ENCODE results near the gene LCTL. TPM values are rescaled to one million over a fixed set of nuclear protein-coding genes. Genes with fewer than 3 reads are reported as not detected.
"Not testable (repeated sequence)": the region's sequence is repeated elsewhere in the genome, so short reads cannot be mapped to it uniquely, and the experiment has no call there.

Gene LCTL
- total RNA-seq, 5 donors from 2014 or later (not counting 1 experiment from before 2014, with no cell fraction given): not detected

DNA sequence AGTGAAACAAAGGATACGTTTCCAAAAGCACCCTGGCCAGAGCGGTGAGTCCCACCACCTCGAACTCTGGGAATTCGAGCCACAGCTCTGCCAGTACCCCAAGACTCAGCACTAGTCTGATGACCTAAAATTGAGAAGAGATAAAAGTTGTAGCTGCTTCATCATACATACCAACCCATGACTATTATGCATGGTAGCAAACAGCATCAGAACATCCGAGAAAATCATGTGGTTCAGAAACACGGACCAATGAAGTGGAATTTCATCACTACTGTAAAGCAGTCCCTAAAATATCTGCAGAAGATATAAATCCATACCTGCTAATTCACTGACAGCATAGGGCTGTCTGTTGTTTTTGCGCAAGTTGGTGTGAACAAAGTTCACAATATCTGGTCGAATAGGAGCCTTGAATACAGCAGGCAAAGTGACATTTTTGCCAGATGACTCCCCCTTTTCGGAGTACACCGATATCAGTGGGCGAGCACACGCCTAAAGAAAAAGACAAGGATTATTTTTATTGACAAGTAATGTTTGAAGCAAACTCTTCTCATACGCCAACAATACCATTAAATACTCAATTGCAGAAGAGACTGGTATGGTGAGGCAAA, 62.7 kb downstream of the LCTL start:
- H3K27ac Mint-ChIP-seq: peak overlapping the region; percentile 98
- Histone ChIP-seq H3K4me3 (ENCODE audit: control insufficient read depth in 1 of 2, extremely low read depth in 1 of 2, low read length in 1 of 2) (peak overlapping the region; percentile 88 to 99), H3K27ac (ENCODE audit: low read length) (peak overlapping the region; percentile 86), H3K36me3 (ENCODE audit: control insufficient read depth in 2 of 2, extremely low read depth in 1 of 2, insufficient read depth in 1 of 2, low read length in 1 of 2) (peaks cover 0 to 51% of the 10 kb centered on the region in 2 donors), H3K4me1 (ENCODE audit: control insufficient read depth in 1 of 2, extremely low read depth in 1 of 2, insufficient read depth in 2 of 2, low read length in 2 of 2) (peaks cover 25 to 27% of the 10 kb centered on the region in 2 experiments)
- CTCF ChIA-PET; ATAC-seq (replicated peaks in 1 of 4); H3K9me3 Mint-ChIP-seq; DNase-seq; H3K9me3 ChIP-seq; H3K27me3 Mint-ChIP-seq; H3K27me3 ChIP-seq (replicated peaks in 1 of 2; ENCODE audit: control insufficient read depth in 2 of 2, extremely low read depth in 1 of 2, insufficient read depth in 2 of 2, low read length in 1 of 2): not testable (repeated sequence)
- peaks cover 35% of the 10 kb centered on the region for H3K36me3 Mint-ChIP-seq
- POLR2A ChIA-PET: interaction anchor here in 1 of 2 donors (0.6 to 1.2 kb wide), 3 partner anchors 31 to 149 kb away, joined by 3 to 16 read pairs (median 12); no protein-coding TSS in a partner anchor
- peak overlapping the region; percentile 91 to 100 (median 99) for H3K4me3 Mint-ChIP-seq
- 20% methylated on average over 1 of the region's 13 CpGs for WGBS (ENCODE audit: insufficient coverage)
- peaks cover 59 to 61% (median 59%) of the 10 kb centered on the region in 3 donors for H3K4me1 Mint-ChIP-seq

GRCh38 chr15:66502491-66502890, 63.3 kb downstream of the LCTL start:
- peaks cover 27 to 33% of the 10 kb centered on the region in 2 experiments for H3K4me1 ChIP-seq (ENCODE audit: control insufficient read depth in 1 of 2, extremely low read depth in 1 of 2, insufficient read depth in 2 of 2, low read length in 2 of 2)

DNA sequence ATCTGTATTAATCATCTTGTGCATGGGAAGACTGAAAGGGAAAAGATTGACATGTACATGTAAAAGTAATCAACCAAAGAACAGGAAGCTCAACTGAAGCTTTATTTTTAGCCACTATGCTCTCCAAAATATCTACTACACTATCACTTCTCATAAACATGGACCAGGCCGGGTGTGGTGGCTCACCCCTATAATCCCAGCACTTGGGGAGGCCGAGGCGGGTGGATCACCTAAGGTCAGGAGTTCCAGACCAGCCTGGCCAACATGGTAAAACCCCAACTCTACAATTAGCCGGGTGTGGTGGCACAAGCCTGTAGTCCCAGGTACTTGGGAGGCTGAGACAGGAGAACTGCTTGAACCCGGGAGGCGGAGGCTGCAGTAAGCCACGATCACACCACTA, 65.5 kb downstream of the LCTL start:
- H3K27me3 Mint-ChIP-seq; H3K27me3 ChIP-seq (replicated peaks in 1 of 2; ENCODE audit: control insufficient read depth in 2 of 2, extremely low read depth in 1 of 2, insufficient read depth in 2 of 2, low read length in 1 of 2); H3K4me3 Mint-ChIP-seq; H3K27ac ChIP-seq (ENCODE audit: low read length); DNase-seq; ATAC-seq (replicated peaks in 1 of 4); H3K9me3 Mint-ChIP-seq; POLR2A ChIA-PET; H3K9me3 ChIP-seq; H3K4me3 ChIP-seq (ENCODE audit: control insufficient read depth in 1 of 2, extremely low read depth in 1 of 2, low read length in 1 of 2): not testable (repeated sequence)
- Mint-ChIP-seq H3K27ac (peak overlapping the region; percentile 28 to 31), H3K36me3 (peaks cover 44% of the 10 kb centered on the region), H3K4me1 (peaks cover 68 to 74% (median 73%) of the 10 kb centered on the region in 3 donors)
- Histone ChIP-seq H3K4me1 (ENCODE audit: control insufficient read depth in 1 of 2, extremely low read depth in 1 of 2, insufficient read depth in 2 of 2, low read length in 2 of 2) (peaks cover 26 to 45% of the 10 kb centered on the region in 2 experiments), H3K36me3 (ENCODE audit: control insufficient read depth in 2 of 2, extremely low read depth in 1 of 2, insufficient read depth in 1 of 2, low read length in 1 of 2) (peaks cover 0 to 58% of the 10 kb centered on the region in 2 donors)
- WGBS (ENCODE audit: insufficient coverage): 87% methylated on average over 3 of the region's 7 CpGs
- CTCF ChIA-PET: interaction anchor here in 1 of 2 donors (1.8 to 3.6 kb wide), 2 partner anchors 29 to 99 kb away, joined by 6 to 40 read pairs; no protein-coding TSS in a partner anchor

More at GRCh38 chr15:66502491-66502890, 63.3 kb downstream of the LCTL start:
- DNase-seq (no peak), ATAC-seq (replicated peaks in 1 of 4) (no peak)
- 50% methylated on average over 8 of the region's 10 CpGs for WGBS (ENCODE audit: insufficient coverage)
- H3K27me3 Mint-ChIP-seq: no peaks in the 10 kb centered on the region
- ChIA-PET POLR2A (no interaction called here), CTCF (no interaction called here)
- H3K4me1 Mint-ChIP-seq: peaks cover 65 to 68% (median 66%) of the 10 kb centered on the region in 3 donors
- peaks cover 0 to 54% of the 10 kb centered on the region in 2 donors for H3K36me3 ChIP-seq (ENCODE audit: control insufficient read depth in 2 of 2, extremely low read depth in 1 of 2, insufficient read depth in 1 of 2, low read length in 1 of 2)
- peak overlapping the region; percentile 91 to 100 (median 99) for H3K4me3 Mint-ChIP-seq
- H3K9me3 ChIP-seq: no peaks in the 10 kb centered on the region
- H3K9me3 Mint-ChIP-seq: no peaks in the 10 kb centered on the region
- H3K4me3 ChIP-seq (ENCODE audit: control insufficient read depth in 1 of 2, extremely low read depth in 1 of 2, low read length in 1 of 2): no peak overlapping the region
- H3K27ac Mint-ChIP-seq: peak overlapping the region; percentile 98
- H3K36me3 Mint-ChIP-seq: peaks cover 40% of the 10 kb centered on the region
- peak overlapping the region; percentile 36 for H3K27ac ChIP-seq (ENCODE audit: low read length)
- H3K27me3 ChIP-seq (replicated peaks in 1 of 2; ENCODE audit: control insufficient read depth in 2 of 2, extremely low read depth in 1 of 2, insufficient read depth in 2 of 2, low read length in 1 of 2): no peaks in the 10 kb centered on the region

GRCh38 chr15:66498501-66499386, 67.1 kb downstream of the LCTL start:
- 60% methylated on average over 1 of the region's 3 CpGs for WGBS (ENCODE audit: insufficient coverage)
- H3K36me3 ChIP-seq (ENCODE audit: control insufficient read depth in 2 of 2, extremely low read depth in 1 of 2, insufficient read depth in 1 of 2, low read length in 1 of 2): peaks cover 0 to 74% of the 10 kb centered on the region in 2 donors
- Mint-ChIP-seq H3K4me3 (peak overlapping the region in 2 of 3 donors; percentile 96 to 97), H3K4me1 (peaks cover 71 to 75% (median 72%) of the 10 kb centered on the region in 3 donors), H3K27ac (peak overlapping the region; percentile 73 to 97), H3K36me3 (peaks cover 51% of the 10 kb centered on the region), H3K9me3 (no peaks in the 10 kb centered on the region), H3K27me3 (no peaks in the 10 kb centered on the region)
- DNase-seq: peak in 5 of 35 experiments; percentile 7 to 65 (median 19)
- H3K4me3 ChIP-seq (ENCODE audit: control insufficient read depth in 1 of 2, extremely low read depth in 1 of 2, low read length in 1 of 2): no peak overlapping the region
- H3K27ac ChIP-seq (ENCODE audit: low read length): peak overlapping the region; percentile 89
- peaks cover 22 to 41% of the 10 kb centered on the region in 2 experiments for H3K4me1 ChIP-seq (ENCODE audit: control insufficient read depth in 1 of 2, extremely low read depth in 1 of 2, insufficient read depth in 2 of 2, low read length in 2 of 2)
- H3K9me3 ChIP-seq: no peaks in the 10 kb centered on the region
- ATAC-seq (replicated peaks in 1 of 4): no peak
- H3K27me3 ChIP-seq (replicated peaks in 1 of 2; ENCODE audit: control insufficient read depth in 2 of 2, extremely low read depth in 1 of 2, insufficient read depth in 2 of 2, low read length in 1 of 2): no peaks in the 10 kb centered on the region
- ChIA-PET CTCF (interaction anchor here (0.6 to 3.6 kb wide), 19 partner anchors 9 to 1790 kb away, joined by 3 to 40 read pairs (median 5); partner anchors contain the start of genes DIS3L (in 1 of the 2), MAP2K1 (in 1 of the 2) and TIPIN (in 1 of the 2)), POLR2A (interaction anchor here (0.5 to 0.7 kb wide), 4 partner anchors 12 to 894 kb away, joined by 3 to 7 read pairs (median 4); no protein-coding TSS in a partner anchor)

Other genes starting within 250 kb of the LCTL start
- 1 to 10 TPM; 3.6 to 8.4 (median 6.6) TPM for gene TIPIN, start 209.3 kb downstream of the LCTL start, total RNA-seq
- 10 to 100 TPM; 38.7 to 62.8 (median 49.4) TPM for gene MAP2K1, start 179.1 kb downstream of the LCTL start, total RNA-seq
- 10 to 100 TPM; 23.4 to 37.5 (median 34.0) TPM for gene SNAPC5, start 68.2 kb downstream of the LCTL start, total RNA-seq
- 1,000 to 10,000 TPM; 3,314 to 3,887 (median 3,346) TPM for gene RPL4, start 61.1 kb downstream of the LCTL start, total RNA-seq
- gene ZWILCH, start 60.7 kb downstream of the LCTL start, total RNA-seq: 1 to 10 TPM; 4.9 to 9.2 (median 6.2) TPM
- gene SMAD6, start 136.2 kb upstream of the LCTL start, total RNA-seq: under 1 TPM; 0.13 to 0.55 (median 0.33) TPM

Data from T-cell (primary cell).